D721Med (cell line): ENCODE results near the gene USP40.

Experiments
- DNase-seq: peaks from one replicate; pipeline ENCODE4 v3.0.0; 2011; ENCODE audit warnings: low spot score; ENCODE audit not compliant: insufficient read length
- FAIRE-seq: peaks from 2 replicates; lab custom pipeline; 2011; peaks lifted over from hg19 to GRCh38; lab: Jason Lieb, UNC
- CTCF ChIP-seq: IDR thresholded peaks from 2 replicates; pipeline ENCODE4 v1.5.1; 2012; ENCODE audit warnings: mild to moderate bottlenecking, control low read depth; ENCODE audit not compliant: insufficient read depth; ENCODE audit errors: missing control alignments

Gene USP40

GRCh38 chr2:233571462-233571861, 4.9 kb upstream of the USP40 start:
- FAIRE-seq (no peak), DNase-seq (no peak)
- TF ChIP-seq CTCF: no peak

GRCh38 chr2:233571001-233571400, 4.4 kb upstream of the USP40 start:
- FAIRE-seq: no peak

GRCh38 chr2:233565685-233566140, 869 bp downstream of the USP40 start:
- DNase-seq (no peak), FAIRE-seq (no peak)
- TF ChIP-seq CTCF: no peak

More at GRCh38 chr2:233571001-233571400, 4.4 kb upstream of the USP40 start:
- no peak for DNase-seq
- TF ChIP-seq CTCF: no peak

GRCh38 chr2:233563663-233564430, 2.7 kb downstream of the USP40 start:
- no peak for FAIRE-seq
- DNase-seq: no peak
- no peak for TF ChIP-seq CTCF

- FAIRE-seq: no peak
- no peak for TF ChIP-seq CTCF
- DNase-seq: no peak
These were observed 9.5 kb downstream of the USP40 start for GRCh38 chr2:233556881-233557736.

GRCh38 chr2:233553366-233553765, 13.2 kb downstream of the USP40 start:
- DNase-seq (no peak), FAIRE-seq (no peak)
- TF ChIP-seq CTCF: no peak
